B cell (primary cell): ENCODE results near the gene SUSD2. TPM values are rescaled to one million over a fixed set of nuclear protein-coding genes. Genes with fewer than 3 reads are reported as not detected.
A peak's percentile ranks its signal among the peaks of the same experiment; 100 is the strongest.

Source experiments
- ATAC-seq: fragments of 200-7000 bp; cut with Tn5 transposase; one replicate; pipeline ENCODE4 v1.10.0; 2021; ENCODE audit warnings: low read depth, mild to moderate bottlenecking, moderate number of reproducible peaks, moderate library complexity
- CTCF ChIA-PET: fragments of 350-600 bp; sonication (Branson Sonifier 250); formaldehyde crosslinking; loops from one replicate; lab custom pipeline; 2021; ENCODE audit warnings: antibody characterized with exemption, inconsistent platforms; lab: Charles Lee
- POLR2A ChIA-PET: fragments of 350-600 bp; sonication (Branson Sonifier 250); formaldehyde crosslinking; loops from one replicate; lab custom pipeline; 2021; ENCODE audit warnings: antibody characterized with exemption; lab: Charles Lee
- DNase-seq: peaks from one replicate; pipeline ENCODE4 v3.0.0; 2013
- H2AFZ ChIP-seq: 2 replicates; pipeline ENCODE4 v1.6.1; 2012; ENCODE audit warnings: mild to moderate bottlenecking, low read depth, low read length; ENCODE audit not compliant: insufficient read depth, poor library complexity, severe bottlenecking
- H3K27ac ChIP-seq, 2 donors: 1 replicate in 1 of 2; 2 replicates in 1 of 2; pipeline ENCODE4 v1.5.1; 2012 to 2013; ENCODE audit warnings: low read length in 2 of 2, mild to moderate bottlenecking in 2 of 2, moderate library complexity in 1 of 2
- H3K27me3 ChIP-seq, 4 experiments: fragments of 200-600 bp in 1 of 4; sonication (generic) in 1 of 4; replicated peaks in 1 of 4; 1 replicate in 2 of 4; 2 replicates in 2 of 4; pipeline versions ENCODE4 v1.6.1 to v1.7.0; 2013 to 2016; ENCODE audit warnings: low read length in 3 of 4, mild to moderate bottlenecking in 2 of 4, mixed read lengths in 1 of 4, moderate library complexity in 1 of 4; ENCODE audit not compliant: insufficient read depth in 4 of 4, control insufficient read depth in 3 of 4; ENCODE audit errors: control extremely low read depth in 1 of 4
- H3K36me3 ChIP-seq, 2 experiments: replicated peaks in 1 of 2; 1 replicate in 1 of 2; 2 replicates in 1 of 2; pipeline versions ENCODE4 v1.6.1 to v1.7.1; 2013; ENCODE audit warnings: low read length in 1 of 2; ENCODE audit not compliant: insufficient read depth in 2 of 2, control insufficient read depth in 1 of 2; ENCODE audit errors: control extremely low read depth in 1 of 2, extremely low read depth in 1 of 2
- H3K4me1 ChIP-seq, 2 donors: fragments of 200-600 bp in 1 of 2; sonication (generic) in 1 of 2; 1 replicate in 1 of 2; 2 replicates in 1 of 2; pipeline versions ENCODE4 v1.5.1 to v1.6.1; 2013 to 2017; ENCODE audit warnings: low read length in 2 of 2; ENCODE audit not compliant: control insufficient read depth in 2 of 2, insufficient read depth in 2 of 2
- H3K4me2 ChIP-seq: replicated peaks from 2 replicates; pipeline ENCODE3; 2012; ENCODE audit warnings: mild to moderate bottlenecking, low read depth, low read length; ENCODE audit not compliant: poor library complexity, severe bottlenecking
- H3K4me3 ChIP-seq, 5 experiments: fragments of 200-600 bp in 1 of 5; sonication (generic) in 1 of 5; 1 replicate in 3 of 5; 2 replicates in 2 of 5; pipeline versions ENCODE4 v1.5.1 to v1.7.0; 2011 to 2016; ENCODE audit warnings: low read length in 4 of 5, mild to moderate bottlenecking in 4 of 5, low read depth in 2 of 5, control low read depth in 1 of 5, moderate library complexity in 1 of 5; ENCODE audit not compliant: insufficient read depth in 1 of 5; ENCODE audit errors: control extremely low read depth in 1 of 5, extremely low read depth in 1 of 5
- H3K79me2 ChIP-seq: fragments of 200-600 bp; sonication (generic); one replicate; pipeline ENCODE4 v1.6.0; 2016; ENCODE audit warnings: low read length; ENCODE audit not compliant: control insufficient read depth, insufficient read depth
- H3K9ac ChIP-seq: fragments of 200-600 bp; sonication (generic); 2 replicates; pipeline ENCODE4 v1.6.1; 2017; ENCODE audit warnings: mild to moderate bottlenecking, low read length, moderate library complexity
- H3K9me3 ChIP-seq, 3 donors: one replicate each; pipeline versions ENCODE4 v1.6.1 to v1.7.1; 2013; ENCODE audit warnings: low read length in 2 of 3; ENCODE audit not compliant: control insufficient read depth in 2 of 3, insufficient read depth in 1 of 3; ENCODE audit errors: control extremely low read depth in 1 of 3
- H4K20me1 ChIP-seq: 2 replicates; pipeline ENCODE4 v1.6.0; 2012; ENCODE audit warnings: mild to moderate bottlenecking, low read length; ENCODE audit not compliant: insufficient read depth, control insufficient read depth, poor library complexity, severe bottlenecking
- H3K27ac Mint-ChIP-seq: one replicate; pipeline ENCODE4 v1.8.0; 2021; ENCODE audit warnings: mixed read lengths
- H3K27me3 Mint-ChIP-seq: one replicate; pipeline ENCODE4 v1.8.0; 2021; ENCODE audit warnings: mixed read lengths
- H3K4me1 Mint-ChIP-seq: one replicate; pipeline ENCODE4 v1.8.0; 2021; ENCODE audit warnings: mixed read lengths
- H3K4me3 Mint-ChIP-seq: one replicate; pipeline ENCODE4 v1.8.0; 2021; ENCODE audit warnings: mixed read lengths
- H3K9me3 Mint-ChIP-seq: one replicate; pipeline ENCODE4 v1.8.0; 2022; ENCODE audit warnings: mixed read lengths; ENCODE audit not compliant: insufficient read depth
- CTCF ChIP-seq: fragments of 200-600 bp; IDR thresholded peaks from one replicate; pipeline ENCODE4 v1.8.0; 2022; ENCODE audit warnings: antibody characterized with exemption, mild to moderate bottlenecking
- EZH2 ChIP-seq: IDR thresholded peaks from 2 replicates; pipeline ENCODE4 v1.6.1; 2012; ENCODE audit warnings: borderline replicate concordance, low read depth, mild to moderate bottlenecking, moderate library complexity, low read length; ENCODE audit not compliant: insufficient read depth, poor library complexity, severe bottlenecking
- WGBS: methylation state at CpG from one replicate; pipeline ENCODE4 v1.1.5; 2013; ENCODE audit warnings: missing lambda C conversion rate; ENCODE audit not compliant: insufficient coverage; 5-methylcytosine and 5-hydroxymethylcytosine counted together
- intact Hi-C: fragments of 100-400 bp; cut with micrococcal nuclease; formaldehyde crosslinking; loops from one replicate; pipeline ENCODE4 v1.10.0; 2022
- polyA plus RNA-seq: library from polyadenylated mRNA; depleted of rRNA; stranded (reverse); fragments of >200 nt; gene quantifications from 2 replicates; pipeline ENCODE4 v1.2.3, GENCODE V29; 2012
- total RNA-seq, 2 donors: library from RNA; stranded (reverse); fragments of 120-200 nt in 1 of 2; gene quantifications; 1 replicate in 1 of 2; 2 replicates in 1 of 2; pipeline versions ENCODE4 v1.2.3 to v1.2.4, GENCODE V29; 2013 to 2022

SUSD2 gene
- total and polyA plus RNA-seq, 2 donors (not counting 1 experiment from before 2014, with no cell fraction given) = 0.30 to 0.48 TPM

- Histone ChIP-seq H2AFZ (no peak overlapping the region), H3K4me2 (no peak overlapping the region), H3K4me1 (peaks cover 7 to 26% of the 10 kb centered on the region in 2 donors), H3K79me2 (no peaks in the 10 kb centered on the region), H3K9ac (no peak overlapping the region), H3K36me3 (peaks cover 0 to 21% of the 10 kb centered on the region in 2 experiments), H4K20me1 (no peaks in the 10 kb centered on the region), H3K4me3 (no peak overlapping the region), H3K27ac (peak overlapping the region in 1 of 2 donors; percentile 19), H3K27me3 (no peaks in the 10 kb centered on the region), H3K9me3 (no peaks in the 10 kb centered on the region)
- Mint-ChIP-seq H3K27me3 (no peaks in the 10 kb centered on the region), H3K4me3 (no peak overlapping the region), H3K9me3 (no peaks in the 10 kb centered on the region), H3K27ac (peak overlapping the region; percentile 32), H3K4me1 (peaks cover 24% of the 10 kb centered on the region)
- intact Hi-C loops = no loop called here
- TF ChIP-seq EZH2 = no peak
- TF ChIP-seq CTCF = peak; percentile 12
- ATAC-seq (no peak), DNase-seq (peak; percentile 43)
- POLR2A ChIA-PET = interaction anchor here (1.4 kb wide), 1 partner anchor 42 kb away, joined by 4 read pairs; no protein-coding TSS in a partner anchor
- WGBS = 98% methylated on average over 11 of the region's 11 CpGs
- CTCF ChIA-PET = interaction anchor here (1.0 to 2.8 kb wide), 9 partner anchors 13 to 114 kb away, joined by 3 to 48 read pairs (median 6); no protein-coding TSS in a partner anchor
These were observed 47.9 kb upstream of the SUSD2 start for GRCh38 chr22:24133187-24133965.
